COLO668 (cell line): ENCODE measurements around the gene PRKAB1.
"Not testable (repeated sequence)": the region's sequence is repeated elsewhere in the genome, so short reads cannot be mapped to it uniquely, and the experiment has no call there.

Experiments used
- DNase-seq: peaks from one replicate; lab custom pipeline; 2025; ENCODE audit not compliant: unreplicated experiment; lab: John Stamatoyannopoulos, UW

Gene PRKAB1, protein sequence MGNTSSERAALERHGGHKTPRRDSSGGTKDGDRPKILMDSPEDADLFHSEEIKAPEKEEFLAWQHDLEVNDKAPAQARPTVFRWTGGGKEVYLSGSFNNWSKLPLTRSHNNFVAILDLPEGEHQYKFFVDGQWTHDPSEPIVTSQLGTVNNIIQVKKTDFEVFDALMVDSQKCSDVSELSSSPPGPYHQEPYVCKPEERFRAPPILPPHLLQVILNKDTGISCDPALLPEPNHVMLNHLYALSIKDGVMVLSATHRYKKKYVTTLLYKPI

DNA sequence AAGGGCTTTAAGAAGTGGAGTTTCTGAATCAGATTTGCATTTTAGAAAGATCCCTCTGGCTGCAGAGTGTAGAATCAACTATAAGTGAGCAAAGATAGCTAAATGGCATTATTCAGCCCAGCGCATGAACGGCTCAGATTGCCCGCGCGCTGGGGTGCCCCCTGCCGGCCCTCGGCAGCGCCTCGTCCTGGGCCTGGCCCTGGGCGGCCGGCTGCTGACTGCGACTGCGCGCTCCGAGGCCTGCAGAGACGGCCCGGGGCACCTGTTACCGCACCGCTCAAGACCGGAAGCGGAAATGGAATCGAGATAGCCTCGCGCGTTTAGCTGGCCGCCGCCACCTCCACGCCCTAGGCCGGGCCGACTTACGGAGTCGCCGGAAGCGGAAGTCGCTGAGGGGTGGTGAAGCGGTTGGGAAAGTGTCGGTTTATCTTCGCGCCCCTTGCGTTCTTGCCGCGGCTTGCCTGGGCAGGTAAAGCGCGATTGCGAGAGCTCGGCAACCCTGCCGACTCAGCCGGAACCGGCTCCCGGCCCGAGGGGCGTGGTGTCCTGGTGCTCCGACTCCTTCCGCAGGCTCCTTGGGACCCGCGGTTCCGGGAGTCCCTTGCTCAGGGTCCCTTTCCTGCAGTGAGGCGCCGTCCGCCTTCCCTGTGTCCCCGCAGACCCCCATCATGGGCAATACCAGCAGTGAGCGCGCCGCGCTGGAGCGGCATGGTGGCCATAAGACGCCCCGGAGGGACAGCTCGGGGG is at the start of gene PRKAB1:
TSS of gene PRKAB1 (plus strand) at position 557 of the 747 bp plus-strand sequence. CDS start at position 669, 112 bp downstream.
- peak; percentile 99 for DNase-seq

DNA sequence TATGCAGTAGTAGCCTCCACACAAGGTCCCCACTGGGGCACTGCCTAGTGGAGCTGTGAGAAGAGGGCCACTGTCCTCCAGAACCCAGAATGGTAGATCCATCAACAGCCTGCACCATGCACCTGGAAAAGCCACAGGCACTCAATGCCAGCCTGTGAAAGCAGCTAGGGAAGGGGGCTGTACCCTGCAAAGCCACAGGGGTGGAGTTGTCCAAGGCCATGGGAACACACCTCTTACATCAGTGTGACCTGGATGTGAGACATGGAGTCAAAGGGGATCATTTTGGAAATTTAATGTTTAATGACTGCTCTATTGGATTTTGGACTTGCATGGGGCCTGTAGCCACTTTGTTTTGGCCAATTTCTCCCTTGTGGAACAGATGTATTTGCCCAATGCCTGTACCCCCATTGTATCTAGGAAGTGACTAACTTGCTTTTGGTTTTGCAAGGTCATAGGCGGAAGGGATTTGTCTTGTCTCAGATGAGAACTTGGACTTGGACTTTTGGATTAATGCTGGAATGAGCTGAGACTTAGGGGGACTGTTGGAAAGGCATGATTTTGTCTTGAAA is 49.5 kb upstream of the PRKAB1 start:
- not testable (repeated sequence) for DNase-seq

DNA sequence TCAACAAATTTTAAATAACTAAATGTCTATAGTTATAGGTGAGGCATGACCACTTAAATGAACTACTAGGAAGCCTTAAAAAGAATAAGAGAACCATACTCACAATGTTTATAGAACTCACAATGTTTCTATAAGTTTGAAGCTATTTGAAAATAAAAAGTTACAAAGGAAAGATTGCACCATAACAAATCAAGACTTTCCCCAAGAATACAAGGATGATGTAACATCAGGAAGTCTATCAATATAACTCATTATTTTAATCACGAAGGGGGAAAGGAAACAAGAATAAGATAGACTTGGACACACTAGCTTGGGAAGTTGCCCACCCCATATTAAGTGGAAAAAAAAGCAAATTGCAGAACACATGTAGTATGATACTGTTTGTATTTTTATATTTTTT is 47.4 kb upstream of the PRKAB1 start:
- DNase-seq, result no peak

DNA sequence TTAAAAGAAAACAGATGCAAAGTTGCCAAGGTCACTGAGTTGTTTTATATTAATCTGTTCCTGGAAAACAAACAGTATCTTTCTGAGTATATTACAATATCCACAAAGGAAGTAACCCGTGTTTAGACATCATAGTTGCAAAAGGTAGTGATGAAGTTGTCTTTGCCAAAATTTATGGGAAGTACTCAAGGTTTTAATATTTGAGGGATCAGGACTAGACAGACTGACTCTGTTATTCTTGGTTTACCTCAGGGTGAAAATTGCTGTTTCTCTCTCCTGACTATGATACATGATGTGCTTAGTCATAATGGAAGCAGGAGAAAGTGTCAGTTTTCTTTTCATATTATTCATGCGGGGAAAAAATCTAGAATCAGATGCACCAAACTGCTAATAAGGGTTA is 46.1 kb upstream of the PRKAB1 start:
- no peak for DNase-seq

DNA sequence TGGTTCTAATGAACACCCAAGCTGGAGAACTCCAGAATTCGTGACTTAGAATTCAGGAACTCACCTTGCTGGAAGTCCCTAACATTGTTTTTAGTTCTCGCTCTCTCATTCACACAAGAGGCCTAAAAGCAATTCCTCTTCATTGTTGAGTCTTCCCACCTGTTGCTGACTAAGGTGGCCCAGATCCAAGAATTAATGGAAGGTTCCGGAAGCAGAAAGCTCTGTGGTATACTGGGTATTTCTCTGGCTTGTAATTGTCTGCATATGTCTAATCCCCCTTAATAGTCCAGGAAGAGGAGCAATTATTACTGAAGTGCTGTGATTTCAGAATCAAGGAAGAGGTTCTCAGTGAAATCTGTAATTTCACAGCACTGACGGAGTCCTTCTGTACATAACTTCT is 43.0 kb upstream of the PRKAB1 start:
- no peak for DNase-seq

DNA sequence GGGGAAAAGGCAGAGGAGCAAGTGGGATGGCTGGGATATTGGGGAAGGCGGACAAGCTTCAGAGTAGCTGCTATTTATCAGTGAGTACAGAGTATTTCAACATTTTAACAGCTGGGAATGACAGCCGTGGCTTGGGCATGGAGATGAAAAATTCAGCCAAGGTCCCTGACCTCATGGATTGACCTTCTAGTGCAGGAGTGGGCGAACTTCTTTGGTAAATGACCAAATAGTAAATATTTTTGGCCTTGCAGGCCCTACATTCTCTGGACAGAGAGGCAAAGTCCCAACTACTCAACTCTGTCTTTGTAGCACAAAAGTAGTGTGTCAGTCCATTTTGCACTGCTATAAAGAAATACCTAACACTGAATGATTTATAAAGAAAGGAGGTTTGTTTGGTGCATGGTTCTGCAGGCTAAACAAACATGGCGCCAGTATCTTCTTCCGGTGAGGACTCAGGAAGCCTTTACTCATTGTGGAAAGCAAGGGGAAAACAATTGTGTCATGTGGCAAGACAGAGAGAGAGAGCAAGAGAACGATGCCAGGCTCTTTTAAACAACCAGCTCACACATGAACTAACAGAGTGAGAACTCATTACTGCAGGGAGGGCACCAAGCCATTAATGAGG is 40.8 kb upstream of the PRKAB1 start:
- no peak for DNase-seq

DNA sequence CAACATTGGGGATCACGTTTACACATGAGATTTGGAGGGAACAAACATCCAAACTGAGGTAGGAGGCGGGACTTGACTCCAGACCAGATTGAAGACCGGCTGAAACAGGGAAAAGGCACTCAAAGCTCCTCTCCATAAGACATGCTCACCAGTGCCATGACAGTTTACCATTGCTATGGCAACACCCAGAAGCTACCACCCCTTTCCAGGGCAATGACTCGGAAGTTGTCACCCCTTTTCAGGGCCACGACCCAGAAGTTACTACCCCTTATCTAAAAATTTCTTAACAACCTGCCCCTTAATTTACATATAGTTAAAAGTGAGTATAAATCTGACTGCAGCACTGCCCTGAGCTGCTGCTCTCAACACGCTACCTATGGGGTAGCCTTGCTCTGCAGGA is 40.2 kb upstream of the PRKAB1 start:
- no peak for DNase-seq

DNA sequence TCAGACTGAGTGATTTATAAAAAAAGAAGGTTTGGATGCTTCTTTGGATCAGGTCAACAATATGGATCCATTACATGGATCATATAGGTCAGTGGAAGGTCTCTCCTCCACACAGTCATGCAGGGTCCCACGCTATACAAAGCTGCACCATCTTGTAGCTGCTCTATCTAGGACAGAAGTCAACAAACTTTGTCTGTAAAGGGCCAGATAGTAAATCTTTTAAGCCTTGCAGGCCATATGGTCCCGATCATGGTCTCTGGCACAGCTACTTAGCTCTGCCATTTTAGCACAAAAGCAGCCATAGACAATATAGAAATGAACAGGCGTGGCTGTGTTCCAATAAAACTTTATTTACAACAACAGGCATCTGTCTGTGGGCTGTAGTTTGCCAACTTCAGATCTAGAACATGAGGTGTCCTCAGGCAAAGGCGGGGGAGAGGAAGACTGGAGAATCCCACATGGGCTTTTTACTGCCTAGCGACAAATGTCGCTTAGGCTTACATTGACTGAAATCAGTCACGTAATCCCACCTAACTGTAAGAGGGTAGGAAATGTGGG is 37.6 kb upstream of the PRKAB1 start:
- DNase-seq, result no peak

DNA sequence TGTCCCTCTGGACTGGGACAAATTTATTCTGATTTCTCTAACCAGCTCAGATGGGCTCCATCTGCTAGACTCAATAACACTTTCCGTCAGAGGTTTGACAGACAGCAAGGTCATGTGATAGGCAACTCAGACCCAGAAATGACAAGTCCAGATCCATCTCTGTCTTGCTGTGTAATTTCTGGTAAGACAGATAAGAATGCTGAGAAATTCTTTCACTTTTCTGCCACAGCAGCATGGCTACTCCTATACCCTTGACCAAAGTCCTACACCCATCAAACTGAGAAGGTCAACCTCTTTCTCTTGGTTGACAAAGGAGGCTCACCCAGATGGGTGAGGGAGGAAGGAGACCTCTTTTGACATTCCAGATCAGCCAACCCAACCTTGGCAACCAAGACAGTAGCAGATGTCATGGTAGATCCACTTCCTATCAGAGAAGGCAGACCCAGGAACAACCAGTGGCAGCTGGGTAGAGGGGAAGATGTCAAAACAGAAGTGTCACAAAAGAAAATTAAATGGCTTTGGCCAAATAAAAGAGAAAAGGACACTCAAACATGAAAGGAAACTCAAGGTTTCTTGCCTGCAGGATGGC is 36.9 kb upstream of the PRKAB1 start:
- DNase-seq, result no peak

DNA sequence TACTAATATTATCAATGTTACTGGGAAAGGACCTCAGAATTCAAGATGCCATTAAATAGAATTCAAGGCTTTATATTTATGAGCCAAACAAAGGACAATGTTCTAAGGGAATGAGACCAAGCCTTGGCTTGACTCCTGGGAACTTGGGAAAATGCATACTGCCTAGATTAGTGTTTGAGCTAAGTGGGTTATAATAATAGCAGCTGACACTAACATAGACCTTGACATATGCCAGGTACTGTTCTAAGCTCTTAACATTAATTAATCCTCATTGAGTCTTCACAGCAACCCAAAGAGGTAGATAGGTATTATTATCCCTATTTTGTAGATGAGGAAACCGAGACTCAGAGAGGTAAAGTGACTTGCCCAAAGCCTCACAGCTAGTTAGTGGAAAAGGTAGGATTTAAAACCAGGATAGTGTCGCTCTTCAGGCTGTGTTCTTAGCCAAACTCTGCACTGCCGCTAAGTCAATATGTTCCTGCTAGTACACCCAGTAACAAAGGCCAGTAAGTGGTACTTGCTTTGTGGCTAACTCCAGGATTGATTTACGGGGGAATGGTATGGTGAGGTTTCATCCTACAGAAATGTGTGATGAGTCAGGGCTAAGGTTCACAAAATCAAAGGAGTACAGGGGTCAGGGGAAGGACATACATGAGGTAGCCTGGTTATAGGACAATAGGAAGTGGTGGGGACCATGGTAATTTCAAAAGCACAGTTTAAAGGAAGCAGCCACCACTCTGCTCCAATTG is 35.8 kb upstream of the PRKAB1 start:
- no peak for DNase-seq

DNA sequence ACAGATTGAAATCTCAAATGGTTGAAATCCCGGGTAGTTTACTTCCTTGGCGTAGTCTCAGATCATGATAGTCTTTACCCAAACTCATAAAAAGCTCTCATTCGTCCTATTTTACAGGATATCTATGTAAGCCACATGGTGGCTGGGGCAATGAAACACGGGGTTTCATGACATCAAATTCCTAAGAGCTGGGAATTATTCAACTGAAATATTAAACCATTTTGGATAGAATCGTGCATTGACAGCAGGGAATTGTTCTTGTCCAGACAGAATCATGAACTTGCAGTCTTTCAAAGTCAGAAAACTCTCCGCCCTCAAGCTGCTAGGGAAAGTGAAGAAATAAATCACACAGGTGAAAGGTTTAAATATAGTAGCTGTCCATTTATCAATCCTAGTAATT is 33.2 kb upstream of the PRKAB1 start:
- no peak for DNase-seq

DNA sequence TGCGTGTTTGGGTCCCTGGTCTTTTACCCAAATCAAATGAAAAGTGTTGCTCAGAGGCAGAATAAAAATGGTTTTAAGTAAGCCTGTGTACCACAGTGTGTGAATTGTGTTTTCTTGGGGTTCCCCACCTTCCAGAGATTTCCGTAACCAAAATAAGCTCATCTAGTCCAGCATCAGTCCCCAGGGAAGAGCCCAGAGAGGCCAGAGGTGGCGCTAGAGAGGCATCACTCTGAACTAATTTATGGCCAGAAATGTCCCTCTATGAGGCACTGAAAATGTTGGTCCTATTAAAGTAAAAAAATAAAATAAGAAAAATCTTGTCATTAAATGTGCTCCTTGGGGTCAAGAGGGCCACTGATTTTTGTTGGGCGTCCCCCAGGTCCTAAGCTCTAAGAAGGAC is 24.9 kb upstream of the PRKAB1 start:
- no peak for DNase-seq

DNA sequence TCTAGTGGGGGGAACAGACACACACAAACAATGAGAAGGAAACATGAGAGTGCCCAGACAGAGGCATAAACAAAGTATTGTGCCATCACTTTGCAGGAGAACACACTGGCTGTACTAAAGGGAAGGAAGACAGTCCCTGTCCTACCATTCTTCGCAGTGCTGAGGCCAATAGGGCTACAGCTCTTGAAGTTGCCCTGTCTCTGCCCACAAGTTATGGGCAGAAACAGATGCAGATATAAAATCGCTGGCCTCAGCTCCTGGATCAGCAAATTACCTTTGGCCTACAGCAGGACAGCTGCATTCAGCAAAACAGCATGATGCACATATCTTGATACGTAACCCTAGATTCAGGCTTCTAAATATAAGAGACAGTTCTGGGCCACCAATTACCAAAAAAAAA is 23.0 kb upstream of the PRKAB1 start:
- DNase-seq, result no peak

DNA sequence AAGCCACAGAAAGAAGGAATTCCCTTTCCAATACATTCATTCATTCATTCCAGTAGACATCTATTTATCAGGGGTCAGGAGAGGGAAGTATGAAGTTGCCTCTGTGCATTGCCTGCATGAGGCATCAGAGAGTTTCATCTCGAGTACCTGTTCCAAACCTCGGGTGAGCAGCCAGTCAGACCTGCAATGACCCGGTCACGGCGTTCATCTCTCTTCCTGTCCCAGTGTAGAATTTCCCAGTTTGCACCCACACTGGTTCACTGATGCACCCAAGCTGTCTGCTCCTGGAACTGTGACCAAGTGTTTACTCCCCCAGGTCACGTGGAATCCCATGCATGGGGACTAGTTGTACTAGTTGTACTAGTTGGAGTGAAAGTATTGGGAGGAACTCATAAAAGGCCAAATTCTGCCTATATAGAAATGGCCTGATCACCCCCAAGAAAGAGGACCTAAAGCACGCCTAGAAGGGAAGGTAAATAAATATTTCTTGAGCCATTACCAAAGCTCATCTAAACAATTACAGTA is 22.3 kb upstream of the PRKAB1 start:
- no peak for DNase-seq

DNA sequence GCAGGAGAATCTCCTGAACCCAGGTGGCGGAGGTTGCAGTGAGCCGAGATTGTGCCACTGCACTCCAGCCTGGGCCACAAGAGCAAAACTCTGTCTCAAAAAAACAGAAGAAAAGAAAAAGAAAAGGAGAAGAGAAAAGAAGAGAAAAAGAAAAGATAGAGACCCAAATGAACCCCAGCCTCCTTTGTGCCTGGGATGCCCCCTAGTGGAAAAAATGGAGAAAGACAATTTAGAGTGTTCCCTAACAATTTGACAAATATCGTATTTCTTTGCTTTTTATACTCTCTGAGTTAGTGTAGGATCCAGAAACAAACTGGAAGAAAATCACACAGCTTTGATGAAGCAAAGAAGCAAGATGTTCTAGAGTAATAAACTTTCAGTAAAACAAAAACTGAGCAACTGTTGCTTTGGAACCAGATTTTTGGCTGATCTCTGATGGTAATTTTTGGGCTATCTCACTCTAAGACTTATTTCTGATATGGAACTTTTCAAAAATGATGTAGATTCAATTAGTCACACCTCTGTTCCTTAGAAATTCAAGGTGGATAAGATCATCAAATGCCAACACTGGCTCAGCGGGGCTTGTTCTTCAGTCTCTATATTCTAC is 18.6 kb upstream of the PRKAB1 start:
- DNase-seq, result no peak

DNA sequence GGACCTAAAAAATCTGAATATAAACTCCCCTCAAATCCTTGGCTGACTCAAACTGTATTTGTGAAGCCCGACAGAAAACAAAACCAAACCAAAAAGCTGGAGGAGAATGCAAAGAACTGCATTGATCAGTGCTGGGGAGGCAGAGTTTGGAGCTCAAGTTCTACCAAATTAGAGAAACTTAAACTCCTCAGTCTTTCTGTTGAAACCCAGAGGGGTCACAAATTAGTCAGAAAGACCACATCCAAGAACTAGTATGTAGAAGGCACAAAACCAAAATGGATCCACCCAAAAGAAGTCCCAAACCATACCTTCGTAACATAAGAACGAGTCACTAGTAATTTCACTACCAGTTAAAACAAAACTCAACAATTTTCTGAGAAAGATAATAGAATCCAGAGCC is 15.3 kb upstream of the PRKAB1 start:
- DNase-seq, result no peak

DNA sequence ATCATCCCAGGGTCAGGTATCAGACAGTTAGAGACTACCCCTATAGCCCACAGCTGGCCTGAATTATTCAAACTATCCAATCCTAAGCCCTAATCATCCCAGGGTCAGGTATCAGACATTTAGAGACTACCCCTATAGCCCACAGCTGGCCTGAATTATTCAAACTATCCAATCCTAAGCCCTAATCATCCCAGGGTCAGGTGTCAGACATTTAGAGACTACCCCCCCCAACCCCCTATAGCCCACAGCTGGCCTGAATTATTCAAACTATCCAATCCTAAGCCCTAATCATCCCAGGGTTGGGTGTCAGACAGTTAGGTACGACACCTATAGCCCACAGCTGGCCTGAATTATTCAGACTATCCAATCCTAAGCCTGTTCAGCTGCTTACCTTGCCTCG is 10.9 kb upstream of the PRKAB1 start:
- DNase-seq, result not testable (repeated sequence)

DNA sequence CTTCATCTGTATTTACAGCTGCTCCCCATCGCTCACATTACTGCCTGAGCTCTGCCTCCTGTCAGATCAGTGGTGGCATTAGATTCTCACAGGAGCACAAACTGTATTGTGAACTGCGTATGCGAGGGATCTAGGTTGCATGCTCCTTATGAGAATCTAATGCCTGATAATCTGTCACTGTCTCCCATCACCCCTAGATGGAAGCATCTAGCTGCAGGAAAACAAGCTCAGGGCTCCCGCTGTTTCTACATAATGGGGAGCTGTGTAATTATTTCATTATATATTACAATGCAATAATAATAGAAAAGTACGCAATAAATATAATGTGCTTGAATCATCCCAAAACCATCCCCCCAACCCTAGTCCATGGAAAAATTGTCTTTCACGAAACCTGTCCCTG is 9.8 kb upstream of the PRKAB1 start:
- not testable (repeated sequence) for DNase-seq

DNA sequence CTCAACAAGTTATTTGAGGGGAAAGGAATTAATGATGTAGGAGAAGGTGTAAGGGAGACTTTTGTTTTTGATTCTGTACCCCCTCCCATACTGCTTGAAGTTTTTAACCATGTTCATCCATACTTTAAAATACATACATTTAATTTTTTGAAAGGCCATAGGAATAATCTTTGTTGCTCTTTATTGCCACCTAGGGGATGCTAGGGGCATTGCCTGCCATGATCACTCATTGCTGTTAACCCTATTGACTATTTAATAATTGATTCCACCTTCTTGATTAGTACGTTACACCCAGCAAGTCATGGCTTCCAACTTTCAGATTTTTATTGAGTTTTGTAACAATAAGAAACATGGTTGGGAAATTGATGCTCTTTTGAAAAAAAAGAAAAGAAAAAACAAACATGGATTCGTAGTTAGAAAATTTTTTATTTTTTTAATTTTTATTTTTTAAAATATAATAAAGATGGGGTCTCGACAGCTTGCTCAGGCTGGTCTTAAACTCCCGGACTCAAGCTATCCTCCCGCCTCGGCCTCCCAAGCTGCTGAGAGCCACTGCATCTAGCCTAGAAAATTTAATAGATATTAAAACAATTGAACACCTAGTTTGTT is 8.5 kb upstream of the PRKAB1 start:
- DNase-seq, result peak; percentile 19
